Measurements from ENCODE around the gene POLR1F.

POLR1F gene

GRCh38 chr7:19674266-19674960 is 34.4 kb downstream of the POLR1F start:
- Histone ChIP-seq H3K36me3 (ENCODE audit: control insufficient read depth in 1 of 2, insufficient read depth in 2 of 2, low read length in 2 of 2) (no peaks in the 10 kb centered on the region), H3K27me3 (ENCODE audit: low read depth, low read length) (no peaks in the 10 kb centered on the region), H3K9me3 (ENCODE audit: control insufficient read depth in 1 of 2, low read length in 2 of 2) (no peaks in the 10 kb centered on the region), H3K4me3 (ENCODE audit: low read depth in 1 of 2, low read length in 2 of 2) (no peak overlapping the region), H3K27ac (ENCODE audit: low read length) (no peak overlapping the region), H3K4me1 (ENCODE audit: control insufficient read depth in 1 of 2, insufficient read depth in 2 of 2, low read length in 2 of 2) (no peaks in the 10 kb centered on the region)

- no peak overlapping the region for H3K4me3 ChIP-seq (ENCODE audit: low read depth in 1 of 2, low read length in 2 of 2)
- H3K4me1 ChIP-seq (ENCODE audit: control insufficient read depth in 1 of 2, insufficient read depth in 2 of 2, low read length in 2 of 2), result no peaks in the 10 kb centered on the region
- no peaks in the 10 kb centered on the region for H3K9me3 ChIP-seq (ENCODE audit: control insufficient read depth in 1 of 2, low read length in 2 of 2)
- no peaks in the 10 kb centered on the region for H3K36me3 ChIP-seq (ENCODE audit: control insufficient read depth in 1 of 2, insufficient read depth in 2 of 2, low read length in 2 of 2)
- no peaks in the 10 kb centered on the region for H3K27me3 ChIP-seq (ENCODE audit: low read depth, low read length)
- no peak overlapping the region for H3K27ac ChIP-seq (ENCODE audit: low read length)
Observed at GRCh38 chr7:19670806-19671205, 38.0 kb downstream of the POLR1F start.

GRCh38 chr7:19665399-19666008 is 43.3 kb downstream of the POLR1F start:
- Histone ChIP-seq H3K9me3 (ENCODE audit: control insufficient read depth in 1 of 2, low read length in 2 of 2) (no peaks in the 10 kb centered on the region), H3K27me3 (ENCODE audit: low read depth, low read length) (no peaks in the 10 kb centered on the region), H3K4me1 (ENCODE audit: control insufficient read depth in 1 of 2, insufficient read depth in 2 of 2, low read length in 2 of 2) (peaks cover 0 to 3% of the 10 kb centered on the region in 2 donors), H3K27ac (ENCODE audit: low read length) (no peak overlapping the region), H3K4me3 (ENCODE audit: low read depth in 1 of 2, low read length in 2 of 2) (no peak overlapping the region), H3K36me3 (ENCODE audit: control insufficient read depth in 1 of 2, insufficient read depth in 2 of 2, low read length in 2 of 2) (no peaks in the 10 kb centered on the region)

GRCh38 chr7:19663816-19664462 is 44.9 kb downstream of the POLR1F start:
- Histone ChIP-seq H3K4me1 (ENCODE audit: control insufficient read depth in 1 of 2, insufficient read depth in 2 of 2, low read length in 2 of 2) (peaks cover 0 to 3% of the 10 kb centered on the region in 2 donors), H3K27me3 (ENCODE audit: low read depth, low read length) (no peaks in the 10 kb centered on the region), H3K4me3 (ENCODE audit: low read depth in 1 of 2, low read length in 2 of 2) (no peak overlapping the region), H3K9me3 (ENCODE audit: control insufficient read depth in 1 of 2, low read length in 2 of 2) (no peaks in the 10 kb centered on the region), H3K27ac (ENCODE audit: low read length) (no peak overlapping the region), H3K36me3 (ENCODE audit: control insufficient read depth in 1 of 2, insufficient read depth in 2 of 2, low read length in 2 of 2) (no peaks in the 10 kb centered on the region)

- Histone ChIP-seq H3K27ac (ENCODE audit: low read length) (no peak overlapping the region), H3K4me3 (ENCODE audit: low read depth in 1 of 2, low read length in 2 of 2) (no peak overlapping the region), H3K9me3 (ENCODE audit: control insufficient read depth in 1 of 2, low read length in 2 of 2) (peaks cover 0 to 26% of the 10 kb centered on the region in 2 donors), H3K4me1 (ENCODE audit: control insufficient read depth in 1 of 2, insufficient read depth in 2 of 2, low read length in 2 of 2) (no peaks in the 10 kb centered on the region), H3K27me3 (ENCODE audit: low read depth, low read length) (no peaks in the 10 kb centered on the region), H3K36me3 (ENCODE audit: control insufficient read depth in 1 of 2, insufficient read depth in 2 of 2, low read length in 2 of 2) (no peaks in the 10 kb centered on the region)
Observed at GRCh38 chr7:19648791-19649190, 60.0 kb downstream of the POLR1F start.

Data from muscle layer of duodenum (tissue), 2 donors.